Measurements from ENCODE around the gene REEP5. TPM values are rescaled to one million over a fixed set of nuclear protein-coding genes. Genes with fewer than 3 reads are reported as not detected.

Gene REEP5
- polyA plus RNA-seq, 1 donor (not counting 4 experiments of a cell fraction or from before 2014, with no cell fraction given): 298 TPM

DNA sequence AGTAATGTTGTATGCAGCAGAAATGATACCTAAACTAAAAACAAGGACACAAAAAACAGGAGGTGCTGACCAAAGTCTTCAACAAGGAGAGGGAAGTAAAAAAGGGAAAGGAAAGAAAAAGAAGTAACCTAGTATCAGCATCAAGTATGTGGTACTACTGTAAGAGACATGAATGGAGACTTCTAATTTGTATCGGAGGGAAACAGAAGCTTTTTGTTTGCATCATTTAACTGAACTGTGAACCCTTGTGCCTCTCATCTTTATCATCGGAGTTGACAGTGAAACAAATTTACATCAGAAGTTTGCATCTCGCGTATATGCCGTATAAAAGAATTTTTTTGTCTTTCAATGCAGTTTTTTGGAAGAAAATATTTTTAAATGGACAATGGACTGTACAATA is 54.6 kb downstream of the REEP5 start:
- FAIRE-seq: no peak
- peaks cover 13 to 19% of the 10 kb centered on the region in 2 experiments for H3K36me3 ChIP-seq (ENCODE audit: control insufficient read depth in 2 of 2, extremely low read depth in 1 of 2, insufficient read depth in 2 of 2, low read length in 2 of 2)
- dilution Hi-C loops (cut with MboI; ENCODE audit: extremely low pct_ligation_motif_present, low sequenced_read_pairs): no loop called here

DNA sequence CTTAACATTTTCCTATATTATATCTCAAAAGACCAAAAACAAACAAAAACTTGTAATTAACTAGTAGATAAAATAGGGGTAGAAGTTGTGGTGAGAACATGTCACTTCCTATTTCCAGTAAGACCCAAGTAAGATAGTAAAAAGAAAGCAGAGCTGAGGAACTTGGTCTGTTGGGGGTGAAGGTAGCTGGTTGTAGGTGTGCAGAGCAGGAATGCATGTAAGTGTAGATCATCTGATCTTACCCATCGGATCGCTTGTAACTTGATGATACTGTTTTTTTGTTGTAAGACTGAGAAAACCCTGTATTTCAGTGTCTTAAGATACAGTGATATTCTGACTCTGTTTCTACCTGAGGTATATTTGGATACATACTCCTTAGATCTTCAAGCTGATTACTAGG is 55.3 kb downstream of the REEP5 start:
- peaks cover 13 to 19% of the 10 kb centered on the region in 2 experiments for H3K36me3 ChIP-seq (ENCODE audit: control insufficient read depth in 2 of 2, extremely low read depth in 1 of 2, insufficient read depth in 2 of 2, low read length in 2 of 2)
- H2AFZ ChIP-seq (ENCODE audit: control insufficient read depth, low read length): no peak overlapping the region
- no peak overlapping the region for H3K4me3 ChIP-seq (ENCODE audit: control insufficient read depth in 2 of 3, extremely low read depth in 1 of 3, insufficient read depth in 2 of 3, low read depth in 1 of 3, low read length in 3 of 3)
- H3K4me1 ChIP-seq (ENCODE audit: control insufficient read depth, extremely low read depth, insufficient read depth, low read length): peaks cover 18% of the 10 kb centered on the region
- TF ChIP-seq EZH2 (IDR thresholded peaks at IDR 0.05; ENCODE audit: low read length): no peak
- TF ChIP-seq, protein P1, sequence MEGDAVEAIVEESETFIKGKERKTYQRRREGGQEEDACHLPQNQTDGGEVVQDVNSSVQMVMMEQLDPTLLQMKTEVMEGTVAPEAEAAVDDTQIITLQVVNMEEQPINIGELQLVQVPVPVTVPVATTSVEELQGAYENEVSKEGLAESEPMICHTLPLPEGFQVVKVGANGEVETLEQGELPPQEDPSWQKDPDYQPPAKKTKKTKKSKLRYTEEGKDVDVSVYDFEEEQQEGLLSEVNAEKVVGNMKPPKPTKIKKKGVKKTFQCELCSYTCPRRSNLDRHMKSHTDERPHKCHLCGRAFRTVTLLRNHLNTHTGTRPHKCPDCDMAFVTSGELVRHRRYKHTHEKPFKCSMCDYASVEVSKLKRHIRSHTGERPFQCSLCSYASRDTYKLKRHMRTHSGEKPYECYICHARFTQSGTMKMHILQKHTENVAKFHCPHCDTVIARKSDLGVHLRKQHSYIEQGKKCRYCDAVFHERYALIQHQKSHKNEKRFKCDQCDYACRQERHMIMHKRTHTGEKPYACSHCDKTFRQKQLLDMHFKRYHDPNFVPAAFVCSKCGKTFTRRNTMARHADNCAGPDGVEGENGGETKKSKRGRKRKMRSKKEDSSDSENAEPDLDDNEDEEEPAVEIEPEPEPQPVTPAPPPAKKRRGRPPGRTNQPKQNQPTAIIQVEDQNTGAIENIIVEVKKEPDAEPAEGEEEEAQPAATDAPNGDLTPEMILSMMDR (optimal IDR thresholded peaks at IDR 0.05 in 1 of 3, IDR thresholded peaks at IDR 0.05 in 1 of 3, conservative IDR thresholded peaks at IDR 0.05 in 1 of 3; ENCODE audit: extremely low read depth in 1 of 3, insufficient read depth in 2 of 3, low read length in 3 of 3): no peak
- H3K27me3 ChIP-seq (ENCODE audit: control insufficient read depth, extremely low read depth, insufficient read depth, low read length): no peaks in the 10 kb centered on the region
- no peaks in the 10 kb centered on the region for H3K9me3 ChIP-seq (ENCODE audit: control insufficient read depth, low read depth, low read length)
- H3K4me2 ChIP-seq (ENCODE audit: control insufficient read depth, extremely low read depth, insufficient read depth, low read depth, low read length): no peak overlapping the region
- H4K20me1 ChIP-seq (ENCODE audit: control insufficient read depth, extremely low read depth, insufficient read depth, low read length): no peaks in the 10 kb centered on the region
- no peak for FAIRE-seq
- dilution Hi-C loops (cut with MboI; ENCODE audit: extremely low pct_ligation_motif_present, low sequenced_read_pairs): no loop called here
- H3K79me2 ChIP-seq (ENCODE audit: control insufficient read depth, insufficient read depth, low read length): peaks cover 36% of the 10 kb centered on the region
- H3K9ac ChIP-seq (ENCODE audit: control insufficient read depth, extremely low read depth, insufficient read depth, low read length): no peak overlapping the region
- H3K27ac ChIP-seq (ENCODE audit: control insufficient read depth, insufficient read depth, low read length): no peak overlapping the region
- DNase-seq (ENCODE audit: low read depth, low spot score): no peak
- H3K9me1 ChIP-seq (ENCODE audit: control insufficient read depth, extremely low read depth, insufficient read depth, low read length): no peaks in the 10 kb centered on the region

More for the DNA sequence above, 54.6 kb downstream of the REEP5 start:
- no peak overlapping the region for H3K27ac ChIP-seq (ENCODE audit: control insufficient read depth, insufficient read depth, low read length)
- H3K9ac ChIP-seq (ENCODE audit: control insufficient read depth, extremely low read depth, insufficient read depth, low read length): no peak overlapping the region
- peaks cover 12% of the 10 kb centered on the region for H3K4me1 ChIP-seq (ENCODE audit: control insufficient read depth, extremely low read depth, insufficient read depth, low read length)
- no peak overlapping the region for H2AFZ ChIP-seq (ENCODE audit: control insufficient read depth, low read length)
- H3K4me2 ChIP-seq (ENCODE audit: control insufficient read depth, extremely low read depth, insufficient read depth, low read depth, low read length): no peak overlapping the region
- no peak overlapping the region for H3K4me3 ChIP-seq (ENCODE audit: control insufficient read depth in 2 of 3, extremely low read depth in 1 of 3, insufficient read depth in 2 of 3, low read depth in 1 of 3, low read length in 3 of 3)
- TF ChIP-seq, protein P1 (optimal IDR thresholded peaks at IDR 0.05 in 1 of 3, IDR thresholded peaks at IDR 0.05 in 1 of 3, conservative IDR thresholded peaks at IDR 0.05 in 1 of 3; ENCODE audit: extremely low read depth in 1 of 3, insufficient read depth in 2 of 3, low read length in 3 of 3): no peak
- no peak for TF ChIP-seq EZH2 (IDR thresholded peaks at IDR 0.05; ENCODE audit: low read length)
- H4K20me1 ChIP-seq (ENCODE audit: control insufficient read depth, extremely low read depth, insufficient read depth, low read length): no peaks in the 10 kb centered on the region
- no peak for DNase-seq (ENCODE audit: low read depth, low spot score)
- no peaks in the 10 kb centered on the region for H3K9me1 ChIP-seq (ENCODE audit: control insufficient read depth, extremely low read depth, insufficient read depth, low read length)
- H3K79me2 ChIP-seq (ENCODE audit: control insufficient read depth, insufficient read depth, low read length): peaks cover 30% of the 10 kb centered on the region
- no peaks in the 10 kb centered on the region for H3K9me3 ChIP-seq (ENCODE audit: control insufficient read depth, low read depth, low read length)
- no peaks in the 10 kb centered on the region for H3K27me3 ChIP-seq (ENCODE audit: control insufficient read depth, extremely low read depth, insufficient read depth, low read length)

Data from keratinocyte (primary cell).